ENCODE measurements around the gene SLC34A3. TPM values are rescaled to one million over a fixed set of nuclear protein-coding genes. Genes with fewer than 3 reads are reported as not detected.

SLC34A3 gene
- total RNA-seq, 2 donors from 2014 or later = 0.12 TPM; not detected in 1

DNA sequence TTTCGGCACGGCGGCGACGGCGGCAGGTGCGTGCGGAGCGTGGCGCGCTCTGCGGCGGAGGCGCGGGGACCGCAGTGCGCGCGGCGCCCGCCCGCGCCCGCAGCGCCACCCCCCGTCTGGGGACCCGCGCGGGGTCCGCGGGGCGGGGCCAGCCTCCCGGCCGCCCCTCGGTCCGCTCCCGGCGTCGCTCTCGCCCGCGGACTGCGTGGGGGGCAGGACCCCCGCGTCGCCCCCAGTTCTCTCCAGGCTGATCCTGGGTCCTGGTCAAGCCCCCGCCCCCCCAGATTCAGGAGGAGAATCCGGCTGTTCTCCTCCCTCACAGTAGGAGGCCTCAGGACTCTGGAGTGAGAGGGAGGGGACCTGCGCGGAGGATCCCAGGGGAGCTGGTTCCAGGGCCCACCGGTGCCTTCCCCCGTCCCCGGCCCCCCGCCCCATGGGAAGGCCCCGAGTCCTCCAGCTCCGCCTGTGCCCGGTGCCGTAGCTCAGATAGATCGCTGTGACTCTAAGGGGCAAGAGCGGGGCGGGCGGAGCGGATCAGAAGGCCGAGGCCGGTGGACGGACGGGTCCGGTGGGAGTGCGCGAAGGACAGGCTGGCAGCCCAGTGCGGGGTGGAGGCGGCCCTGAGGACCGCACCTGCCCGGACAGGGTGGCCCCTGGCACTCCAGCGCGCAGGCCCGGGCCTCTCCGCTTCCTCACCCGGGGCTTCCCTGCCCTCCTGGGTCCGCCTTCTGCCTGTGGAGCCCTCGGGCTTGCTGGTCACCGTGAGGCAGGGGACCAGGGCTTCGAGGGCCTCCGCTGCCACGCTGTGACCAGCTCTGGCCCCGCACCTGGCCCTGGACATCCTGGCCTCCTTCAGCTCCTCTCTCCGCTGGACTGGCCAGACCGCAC lies 8.3 kb upstream of the SLC34A3 start, which contains the start of gene RNF208:
TSS of gene RNF208 (minus strand) at position 51 of the 888 bp plus-strand sequence. CDS start 1,028 bp downstream, outside the sequence.
- DNase-seq (ENCODE audit: low spot score in 2 of 2) = no peak
- H3K36me3 Mint-ChIP-seq = no peaks in the 10 kb centered on the region
- peak in 1 of 2 donors; percentile 7 for ATAC-seq
- H3K27ac Mint-ChIP-seq = peak within 1 kb of the TSS; percentile 36 to 57
- no peaks in the 10 kb centered on the region for H3K9me3 Mint-ChIP-seq

GRCh38 chr9:137223078-137223970 lies 7.4 kb upstream of the SLC34A3 start:
- Mint-ChIP-seq H3K36me3 (no peaks in the 10 kb centered on the region), H3K27ac (peak overlapping the region; percentile 36 to 57), H3K9me3 (no peaks in the 10 kb centered on the region)
- DNase-seq (ENCODE audit: low spot score in 2 of 2) (peak; percentile 98), ATAC-seq (peak; percentile 84 to 89)

GRCh38 chr9:137224830-137225694 lies 5.6 kb upstream of the SLC34A3 start, which contains the start of gene CYSRT1:
Gene CYSRT1 (plus strand): TSS chr9:137225174. CDS start chr9:137225622, 448 bp downstream.
- no peaks in the 10 kb centered on the region for H3K36me3 Mint-ChIP-seq
- DNase-seq (ENCODE audit: low spot score in 2 of 2) (no peak), ATAC-seq (no peak)
- peak within 1 kb of the TSS; percentile 55 to 57 for H3K27ac Mint-ChIP-seq
- H3K9me3 Mint-ChIP-seq = no peaks in the 10 kb centered on the region

DNA sequence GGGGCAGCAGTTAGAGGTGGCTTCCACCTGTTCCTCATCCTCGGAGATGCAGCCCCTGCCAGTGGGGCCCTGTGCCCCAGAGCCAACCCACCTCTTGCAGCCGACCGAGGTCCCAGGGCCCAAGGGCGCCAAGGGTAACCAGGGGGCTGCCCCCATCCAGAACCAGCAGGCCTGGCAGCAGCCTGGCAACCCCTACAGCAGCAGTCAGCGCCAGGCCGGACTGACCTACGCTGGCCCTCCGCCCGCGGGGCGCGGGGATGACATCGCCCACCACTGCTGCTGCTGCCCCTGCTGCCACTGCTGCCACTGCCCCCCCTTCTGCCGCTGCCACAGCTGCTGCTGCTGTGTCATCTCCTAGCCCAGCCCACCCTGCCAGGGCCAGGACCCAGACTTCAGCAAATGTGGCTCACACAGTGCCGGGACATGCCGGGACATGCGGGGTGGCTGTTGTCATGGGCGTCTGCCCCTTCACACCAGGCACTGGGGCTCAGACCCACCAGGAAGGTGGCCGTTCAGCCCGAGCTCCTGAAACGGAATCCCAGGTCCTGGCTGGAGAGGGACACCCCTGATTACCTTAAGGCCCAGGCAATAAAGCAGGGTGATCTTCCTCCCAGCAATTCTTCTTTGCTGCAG lies 4.9 kb upstream of the SLC34A3 start:
- Mint-ChIP-seq H3K36me3 (no peaks in the 10 kb centered on the region), H3K27ac (no peak overlapping the region), H3K9me3 (no peaks in the 10 kb centered on the region)
- DNase-seq (ENCODE audit: low spot score in 2 of 2) (no peak), ATAC-seq (no peak)

GRCh38 chr9:137226338-137227053 lies 4.2 kb upstream of the SLC34A3 start:
- no peak for ATAC-seq
- Mint-ChIP-seq H3K27ac (no peak overlapping the region), H3K36me3 (no peaks in the 10 kb centered on the region), H3K9me3 (no peaks in the 10 kb centered on the region)
- no peak for DNase-seq (ENCODE audit: low spot score in 2 of 2)

- ATAC-seq = peak; percentile 41 to 55
- Mint-ChIP-seq H3K36me3 (no peaks in the 10 kb centered on the region), H3K27ac (peak within 1 kb of the TSS in 1 of 2 donors; percentile 16), H3K9me3 (no peaks in the 10 kb centered on the region)
- peak; percentile 77 to 86 for DNase-seq (ENCODE audit: low spot score in 2 of 2)
These were observed 3.4 kb upstream of the SLC34A3 start, which contains the start of gene RNF224 for GRCh38 chr9:137227054-137227852. Gene RNF224 (plus strand): TSS chr9:137227502. CDS start chr9:137228336, 834 bp downstream.

DNA sequence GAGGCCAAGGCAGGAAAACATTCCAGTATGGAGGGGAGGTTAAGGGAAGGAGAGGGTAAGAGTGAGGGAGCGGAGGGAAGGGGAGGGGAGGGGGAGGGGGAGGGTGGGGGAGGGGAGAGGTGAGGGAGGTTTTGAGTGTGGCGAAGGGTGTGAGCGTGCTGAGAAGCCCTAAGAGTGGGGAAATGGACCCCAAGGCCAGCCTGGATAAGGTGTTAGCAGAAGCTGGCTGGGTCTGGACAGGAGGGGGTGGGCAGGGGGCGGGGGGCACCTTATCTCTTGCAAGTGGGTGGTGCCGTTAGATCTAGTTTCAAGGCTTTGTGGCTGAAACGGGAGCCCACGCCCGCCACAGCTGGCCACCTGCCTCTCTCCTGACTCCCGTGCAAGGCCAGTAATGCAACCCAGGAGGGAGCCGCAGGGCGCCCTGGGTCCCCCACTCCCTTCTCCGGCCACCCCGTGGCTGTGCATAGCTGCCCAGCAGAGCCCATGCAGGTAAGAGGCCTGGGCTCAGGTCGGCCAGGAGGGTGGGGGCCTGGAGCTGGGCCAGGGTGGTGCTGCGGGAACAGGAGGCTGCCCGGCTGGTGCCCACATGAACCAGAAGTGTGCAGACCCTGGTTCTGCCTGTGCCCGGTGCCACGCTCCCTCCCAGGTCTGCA lies 2.7 kb upstream of the SLC34A3 start:
- Mint-ChIP-seq H3K9me3 (no peaks in the 10 kb centered on the region), H3K36me3 (no peaks in the 10 kb centered on the region), H3K27ac (peak overlapping the region in 1 of 2 donors; percentile 16)
- ATAC-seq (no peak), DNase-seq (ENCODE audit: low spot score in 2 of 2) (no peak)

- Mint-ChIP-seq H3K27ac (no peak overlapping the region), H3K9me3 (no peaks in the 10 kb centered on the region), H3K36me3 (no peaks in the 10 kb centered on the region)
- ATAC-seq (no peak), DNase-seq (ENCODE audit: low spot score in 2 of 2) (no peak)
These were observed 2.2 kb upstream of the SLC34A3 start for GRCh38 chr9:137228506-137228967.

GRCh38 chr9:137228968-137229896 lies 1.5 kb upstream of the SLC34A3 start:
- Mint-ChIP-seq H3K36me3 (no peaks in the 10 kb centered on the region), H3K9me3 (no peaks in the 10 kb centered on the region), H3K27ac (no peak overlapping the region)
- DNase-seq (ENCODE audit: low spot score in 2 of 2) (no peak), ATAC-seq (no peak)

- H3K27ac Mint-ChIP-seq = no peak overlapping the region
- DNase-seq (ENCODE audit: low spot score in 2 of 2) = no peak
- H3K36me3 Mint-ChIP-seq = no peaks in the 10 kb centered on the region
- no peak for ATAC-seq
- no peaks in the 10 kb centered on the region for H3K9me3 Mint-ChIP-seq
These were observed 597 bp upstream of the SLC34A3 start for GRCh38 chr9:137229903-137230704.

DNA sequence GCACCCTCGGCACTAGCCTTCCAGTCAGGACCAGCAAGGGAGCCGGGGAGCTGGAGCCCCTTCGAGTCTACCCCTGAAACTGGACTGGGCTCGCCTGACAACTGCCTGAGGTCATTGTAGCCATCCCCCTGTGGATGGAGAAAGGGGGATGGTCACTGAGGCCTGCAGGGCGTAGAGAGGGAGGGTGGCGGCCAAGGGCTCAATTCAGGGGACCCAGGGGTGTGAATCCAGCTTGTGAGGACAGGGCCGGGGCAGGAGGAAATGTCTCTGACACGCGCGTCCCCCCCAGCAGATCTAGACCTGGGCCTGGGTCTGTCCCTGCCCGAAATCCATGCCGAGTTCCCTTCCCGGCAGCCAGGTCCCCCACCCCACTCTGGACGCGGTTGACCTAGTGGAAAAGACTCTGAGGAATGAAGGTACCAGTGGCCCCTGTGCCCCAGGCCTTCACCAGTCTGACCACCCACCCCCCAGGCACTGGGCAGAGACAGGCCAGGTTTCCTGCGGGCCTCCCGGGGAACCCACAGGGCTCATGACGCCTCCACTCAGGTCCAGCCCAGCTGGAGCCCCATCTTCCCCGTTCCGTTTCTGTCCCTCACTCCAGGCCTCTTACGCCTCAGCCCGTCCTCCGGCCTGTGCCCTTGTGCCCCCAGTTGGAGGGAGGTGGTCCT lies 805 bp downstream of the SLC34A3 start:
- no peak for DNase-seq (ENCODE audit: low spot score in 2 of 2)
- Mint-ChIP-seq H3K27ac (no peak overlapping the region), H3K9me3 (no peaks in the 10 kb centered on the region), H3K36me3 (no peaks in the 10 kb centered on the region)
- ATAC-seq = no peak

- ATAC-seq (no peak), DNase-seq (ENCODE audit: low spot score in 2 of 2) (no peak)
- Mint-ChIP-seq H3K27ac (no peak overlapping the region), H3K9me3 (no peaks in the 10 kb centered on the region), H3K36me3 (no peaks in the 10 kb centered on the region)
These were observed 1.4 kb downstream of the SLC34A3 start for GRCh38 chr9:137232101-137232500.
